GM18951 (cell line): ENCODE results near the gene PCAT7.
"Not testable (repeated sequence)": the region's sequence is repeated elsewhere in the genome, so short reads cannot be mapped to it uniquely, and the experiment has no call there.

Experiments
- POLR2A ChIP-seq: IDR thresholded peaks from 4 replicates; pipeline ENCODE4 v1.6.1; 2011; ENCODE audit warnings: mild to moderate bottlenecking; ENCODE audit not compliant: insufficient read length, insufficient read depth; ENCODE audit errors: extremely low read depth
- in situ Hi-C: fragments of 300-500 bp; cut with MboI; formaldehyde crosslinking; loops from one replicate; pipeline ENCODE4 v1.12.0; 2022; ENCODE audit warnings: low sequenced_read_pairs, mixed read lengths, inconsistent platforms; ENCODE audit not compliant: unreplicated experiment

PCAT7 gene

GRCh38 chr9:94568972-94569712, 14.3 kb downstream of the PCAT7 start:
- in situ Hi-C loops: no loop called here
- no peak for TF ChIP-seq POLR2A

GRCh38 chr9:94576131-94576530, 21.2 kb downstream of the PCAT7 start:
- in situ Hi-C loops: no loop called here

DNA sequence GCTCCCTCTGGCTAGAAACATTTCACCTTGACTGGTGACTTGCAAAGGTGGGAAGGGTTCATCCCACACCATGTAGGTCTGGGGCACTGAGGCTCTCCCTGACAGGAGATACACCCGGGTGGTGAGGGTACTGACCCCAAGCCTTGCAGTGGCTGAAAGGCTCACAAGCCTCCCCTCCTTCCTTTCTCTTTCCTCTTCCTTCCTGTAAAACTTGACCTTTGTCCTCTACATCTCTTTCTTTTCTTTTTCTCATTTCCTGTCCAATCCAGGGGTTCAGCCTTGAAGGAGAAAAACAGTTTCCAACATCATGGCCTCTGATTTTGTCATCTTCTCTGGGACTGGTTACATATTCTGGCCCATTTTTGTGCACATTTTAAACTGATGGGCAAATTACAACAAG, 22.2 kb downstream of the PCAT7 start:
- no peak for TF ChIP-seq POLR2A
- in situ Hi-C loops: no loop called here

More at GRCh38 chr9:94576131-94576530, 21.2 kb downstream of the PCAT7 start:
- no peak for TF ChIP-seq POLR2A

DNA sequence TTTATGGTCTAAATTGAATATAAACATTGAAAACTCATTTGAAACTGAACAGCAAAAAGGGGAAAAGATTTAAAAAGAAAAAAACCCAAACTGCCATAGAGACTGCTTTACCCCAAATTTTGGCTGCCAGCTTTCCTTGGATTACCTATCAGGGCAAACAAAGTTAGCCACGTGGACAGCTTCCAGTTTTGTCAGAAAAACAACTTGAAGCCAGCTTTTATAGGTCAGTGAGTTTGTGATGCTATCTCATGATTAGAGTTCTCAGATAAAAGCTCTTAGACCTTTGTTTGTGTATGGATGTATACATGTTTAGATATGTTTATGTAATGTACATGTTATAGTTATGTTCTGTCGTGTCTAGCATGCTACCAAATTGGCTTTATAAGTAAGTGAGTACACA, 22.7 kb downstream of the PCAT7 start:
- in situ Hi-C loops: no loop called here
- no peak for TF ChIP-seq POLR2A

DNA sequence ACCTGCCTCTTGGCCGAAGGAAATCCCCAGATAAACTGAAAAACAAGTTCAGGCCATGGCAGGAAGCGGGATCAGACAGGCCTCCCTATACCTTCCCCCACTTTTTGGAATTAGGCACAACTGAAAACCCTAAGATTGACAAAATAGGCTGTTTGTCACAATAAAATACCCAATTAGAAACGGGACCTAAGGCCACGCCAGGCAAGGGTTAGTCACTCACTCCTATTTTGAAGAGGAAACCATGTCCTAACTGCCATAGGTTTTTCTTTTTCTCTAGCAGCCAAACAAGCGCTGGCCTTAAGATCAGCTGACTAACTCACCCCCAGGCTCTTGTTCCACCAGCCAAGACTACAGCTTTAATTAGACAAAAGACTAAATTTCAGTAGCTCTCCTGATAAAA, 26.8 kb downstream of the PCAT7 start:
- in situ Hi-C loops: no loop called here
- no peak for TF ChIP-seq POLR2A

DNA sequence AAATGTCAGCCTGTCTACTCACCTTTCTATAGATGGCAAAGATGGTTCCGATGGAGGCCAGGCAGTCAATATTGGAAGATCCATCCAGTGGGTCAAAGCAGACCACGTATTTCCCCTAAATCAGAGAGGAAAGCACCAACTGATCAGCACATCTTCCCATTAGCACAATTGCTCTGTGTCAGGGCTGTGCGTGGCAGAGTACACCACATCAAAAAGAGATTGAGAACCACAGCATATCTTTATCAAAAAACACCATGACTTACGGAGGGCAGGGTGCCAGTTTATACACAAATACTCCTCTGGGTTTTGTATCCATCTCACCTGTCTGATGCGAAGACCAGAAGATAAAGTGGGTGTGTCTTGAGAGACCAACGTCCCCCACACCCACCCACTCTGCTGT, 29.7 kb downstream of the PCAT7 start:
- in situ Hi-C loops: no loop called here
- no peak for TF ChIP-seq POLR2A

DNA sequence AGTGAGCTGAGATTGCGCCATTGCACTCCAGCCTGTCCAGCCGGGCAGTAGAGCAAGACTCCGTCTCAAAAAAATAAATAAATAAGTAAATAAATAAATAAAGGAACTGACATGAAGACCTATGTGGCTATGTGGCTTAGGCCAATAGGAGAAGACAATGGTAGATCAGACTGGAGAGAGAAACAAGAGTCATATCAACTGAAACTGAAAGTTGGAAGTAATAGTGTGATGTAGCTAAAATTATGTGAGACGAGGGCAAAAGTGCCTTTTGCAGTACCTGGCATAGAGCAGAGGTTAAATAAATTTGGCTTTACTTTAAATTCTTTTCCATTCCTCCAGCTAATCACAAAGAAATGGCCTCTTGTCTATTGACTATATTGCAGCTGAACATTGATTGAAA, 31.4 kb downstream of the PCAT7 start:
- no peak for TF ChIP-seq POLR2A
- in situ Hi-C loops: no loop called here

DNA sequence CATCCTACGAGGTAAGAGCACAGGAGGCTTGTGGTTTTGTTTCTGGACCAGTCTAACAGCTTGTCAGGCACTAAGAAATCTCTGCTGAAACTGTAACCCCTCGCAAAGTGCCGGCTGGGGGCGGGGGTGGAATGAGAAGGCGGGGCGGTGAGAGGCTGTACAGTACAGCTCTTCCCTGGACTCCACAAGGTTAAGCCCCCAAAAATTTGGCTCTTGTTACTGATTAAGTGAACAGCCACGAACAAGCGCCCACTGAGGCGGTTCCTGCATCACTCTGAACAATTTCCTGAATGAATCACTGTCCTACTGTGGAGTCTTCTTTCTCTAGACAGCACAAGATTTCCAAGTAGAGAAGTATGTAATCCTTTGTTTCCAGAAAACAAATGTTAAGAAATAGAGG, 31.9 kb downstream of the PCAT7 start:
- in situ Hi-C loops: no loop called here
- TF ChIP-seq POLR2A: no peak

DNA sequence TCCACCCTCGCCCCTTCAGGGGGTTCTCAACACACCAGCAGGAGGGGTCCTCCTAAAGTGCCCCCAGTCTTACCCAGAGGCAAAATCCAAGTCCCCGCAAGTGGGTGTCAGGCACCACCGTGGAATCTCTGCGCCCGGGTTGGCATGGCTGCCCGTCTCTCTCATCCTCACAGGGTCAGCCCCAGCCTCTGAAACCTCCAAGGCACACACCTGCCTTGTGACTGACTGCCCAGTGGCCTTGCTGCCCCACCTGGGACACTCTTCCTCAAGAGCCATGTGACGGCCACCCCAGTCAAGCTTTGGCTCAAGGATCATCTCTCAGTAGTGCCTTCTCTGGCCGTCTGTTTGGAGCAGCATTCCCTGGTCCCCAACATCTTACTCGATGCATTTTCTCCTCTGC, 33.8 kb downstream of the PCAT7 start:
- no peak for TF ChIP-seq POLR2A
- in situ Hi-C loops: no loop called here

DNA sequence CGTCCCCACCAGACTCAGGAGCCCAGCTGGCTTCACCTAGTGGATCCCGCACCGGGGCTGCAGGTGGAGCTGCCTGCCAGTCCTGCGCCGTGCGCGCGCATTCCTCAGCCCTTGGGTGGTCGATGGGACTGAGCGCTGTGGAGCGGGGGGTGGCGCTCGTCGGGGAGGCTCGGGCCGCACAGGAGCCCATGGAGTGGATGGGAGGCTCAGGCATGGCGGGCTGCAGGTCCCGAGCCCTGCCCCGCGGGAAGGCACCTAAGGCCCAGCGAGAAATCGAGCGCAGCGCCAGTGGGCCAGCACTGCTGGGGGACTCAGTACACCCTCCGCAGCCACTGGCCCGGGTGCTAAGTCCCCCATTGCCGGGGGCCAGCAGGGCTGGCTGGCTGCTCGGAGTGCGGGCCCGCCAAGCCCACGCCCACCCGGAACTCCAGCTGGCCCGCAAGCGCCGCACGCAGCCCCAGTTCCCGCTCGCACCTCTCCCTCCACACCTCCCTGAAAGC, 36.2 kb downstream of the PCAT7 start:
- in situ Hi-C loops: not testable (repeated sequence)

DNA sequence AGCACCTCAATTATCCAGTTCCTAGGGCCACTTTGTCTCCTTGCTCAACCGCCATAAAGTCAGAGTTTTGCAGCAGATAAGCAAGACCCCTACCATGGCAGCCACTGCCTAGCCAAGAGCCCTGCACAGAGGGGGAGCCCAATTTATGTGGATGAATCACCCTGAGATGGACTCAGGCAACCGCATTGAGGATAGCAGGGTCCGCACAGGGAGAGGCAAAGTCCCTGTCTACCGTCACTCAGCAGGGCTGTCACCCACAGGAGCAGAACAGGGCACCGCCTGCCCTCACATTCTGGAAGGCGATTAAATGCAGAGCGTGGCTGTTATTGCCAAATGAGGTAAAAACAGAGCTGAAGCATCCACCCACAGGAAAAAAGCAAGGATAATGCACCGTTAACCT, 37.0 kb downstream of the PCAT7 start:
- TF ChIP-seq POLR2A: no peak
- in situ Hi-C loops: no loop called here

DNA sequence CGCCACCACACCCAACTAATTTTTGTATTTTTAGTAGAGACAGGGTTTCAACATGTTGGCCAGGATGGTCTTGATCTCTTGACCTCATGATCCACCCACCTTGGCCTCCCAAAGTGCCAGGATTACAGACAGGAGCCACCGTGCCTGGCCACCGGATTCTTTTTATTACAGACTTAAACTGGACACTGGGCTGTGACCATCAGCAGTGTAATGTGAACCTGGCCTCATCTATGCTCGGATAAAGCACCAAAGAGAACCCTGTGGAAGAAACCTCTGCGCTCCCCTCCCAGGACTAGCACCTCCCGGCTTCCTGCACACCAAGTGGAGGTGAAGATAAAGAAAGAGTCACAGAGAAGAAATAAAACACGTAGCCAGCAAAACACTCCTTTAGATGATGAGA, 37.8 kb downstream of the PCAT7 start:
- in situ Hi-C loops: not testable (repeated sequence)

GRCh38 chr9:94593459-94594345, 38.8 kb downstream of the PCAT7 start, which contains the start of gene FBP2:
FBP2 (minus strand) TSS chr9:94593824; CDS start chr9:94593726, 98 bp downstream.
- in situ Hi-C loops: no loop called here
- no peak for TF ChIP-seq POLR2A

DNA sequence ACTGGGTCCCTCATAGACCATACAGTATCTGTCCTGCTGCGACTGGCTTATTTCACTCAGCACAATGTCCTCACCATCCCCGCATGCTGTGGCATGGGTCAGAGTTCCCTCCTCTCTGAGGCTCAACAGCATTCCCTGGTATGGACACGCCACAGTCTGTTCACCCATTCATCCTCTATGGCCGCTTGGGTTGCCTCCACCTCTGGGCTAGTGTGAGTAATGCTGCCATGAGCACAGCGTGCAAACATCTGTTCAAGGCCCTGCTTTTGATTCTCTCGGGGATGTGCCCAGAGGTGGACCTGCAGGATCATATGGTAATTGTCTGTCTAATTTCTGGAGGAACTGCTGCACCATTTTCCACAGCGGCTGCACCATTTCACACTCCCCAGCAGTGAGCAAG, 44.2 kb downstream of the PCAT7 start:
- in situ Hi-C loops: no loop called here
- TF ChIP-seq POLR2A: no peak

DNA sequence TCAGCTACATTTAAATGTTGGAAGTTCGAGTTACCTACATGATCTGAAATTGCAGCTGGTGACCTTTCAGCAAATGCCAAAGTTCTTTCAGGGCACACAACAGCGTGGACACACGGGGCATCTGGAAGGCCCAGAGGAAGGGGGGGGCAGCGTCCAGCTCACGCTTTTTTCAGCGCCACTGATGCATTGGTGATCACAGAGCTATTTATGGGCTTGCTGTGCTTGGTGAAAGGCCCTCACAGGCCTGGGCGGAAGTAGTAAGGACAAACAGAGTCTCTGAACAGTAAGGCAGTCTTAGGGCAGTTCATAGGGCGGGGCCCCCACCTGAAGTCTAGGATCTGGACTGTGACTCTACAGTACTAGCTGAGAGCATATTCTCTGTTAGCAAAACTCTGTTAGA, 45.4 kb downstream of the PCAT7 start:
- no peak for TF ChIP-seq POLR2A
- in situ Hi-C loops: no loop called here
